DMS 273 (cell line): ENCODE data around the gene TANGO6.

Experiments
- DNase-seq: peaks from one replicate; lab custom pipeline; 2025; ENCODE audit not compliant: unreplicated experiment; lab: John Stamatoyannopoulos, UW

Gene TANGO6

DNA sequence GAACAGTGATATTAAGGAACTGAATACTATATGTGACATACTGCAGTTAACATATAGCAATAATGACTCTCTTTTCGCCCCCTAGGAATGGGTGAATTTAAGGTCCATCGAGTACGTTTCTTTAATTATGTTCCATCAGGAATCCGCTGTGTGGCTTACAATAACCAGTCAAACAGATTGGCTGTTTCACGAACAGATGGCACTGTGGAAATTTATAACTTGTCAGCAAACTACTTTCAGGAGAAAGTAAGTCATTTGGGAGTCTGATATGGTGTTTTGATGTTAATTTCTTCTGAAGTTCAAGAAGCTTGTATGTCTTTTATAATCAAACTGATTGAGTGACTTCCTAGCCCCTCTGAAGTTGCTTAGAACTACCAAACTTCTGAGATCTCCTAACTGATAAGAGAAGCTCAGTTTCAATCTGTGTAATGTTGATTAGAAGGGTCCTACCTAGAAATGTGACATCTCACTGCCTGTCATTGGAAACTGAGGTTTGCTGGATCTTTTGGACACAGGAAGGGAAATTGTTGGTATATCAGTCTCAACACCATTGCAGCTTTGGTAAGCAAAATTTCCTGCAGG, 290.1 kb downstream of the TANGO6 start:
- peak; percentile 51 for DNase-seq
